GM19452 (cell line): ENCODE results near the gene FUT4.
"Not testable (repeated sequence)": the region's sequence is repeated elsewhere in the genome, so short reads cannot be mapped to it uniquely, and the experiment has no call there.

Experiments used
- ATAC-seq: cut with Tn5 transposase; IDR thresholded peaks from one replicate; pipeline ENCODE4 v1.9.1; 2021; ENCODE audit not compliant: unreplicated experiment

FUT4 gene

GRCh38 chr11:94533206-94533605 lies 10.5 kb upstream of the FUT4 start:
- ATAC-seq = no peak

- no peak for ATAC-seq
Observed at GRCh38 chr11:94533696-94534630, 9.8 kb upstream of the FUT4 start.

DNA sequence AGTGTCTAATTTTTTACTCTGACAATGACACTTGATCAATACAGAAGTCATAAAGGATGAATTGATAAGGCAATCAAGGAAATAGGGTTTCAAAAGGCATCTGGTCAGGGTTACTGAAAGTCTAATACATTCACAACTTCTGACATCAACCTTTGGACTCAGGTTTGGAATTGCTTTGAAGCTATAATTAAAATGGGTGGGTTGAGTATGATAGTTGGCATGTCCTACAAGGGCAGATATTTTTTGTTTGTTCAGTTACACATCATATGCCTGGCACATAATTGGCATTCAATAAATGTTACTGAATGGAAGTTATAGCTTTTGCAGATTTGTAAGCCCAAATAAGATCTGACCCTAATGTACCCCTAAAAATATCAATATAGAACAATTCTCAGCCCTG lies 7.3 kb upstream of the FUT4 start:
- ATAC-seq = no peak

- ATAC-seq = no peak
Observed at GRCh38 chr11:94537031-94537600, 6.6 kb upstream of the FUT4 start.

- ATAC-seq = no peak
Observed at GRCh38 chr11:94539420-94539819, 4.3 kb upstream of the FUT4 start.

- no peak for ATAC-seq
Observed at GRCh38 chr11:94544646-94545263, 1.0 kb downstream of the FUT4 start.

DNA sequence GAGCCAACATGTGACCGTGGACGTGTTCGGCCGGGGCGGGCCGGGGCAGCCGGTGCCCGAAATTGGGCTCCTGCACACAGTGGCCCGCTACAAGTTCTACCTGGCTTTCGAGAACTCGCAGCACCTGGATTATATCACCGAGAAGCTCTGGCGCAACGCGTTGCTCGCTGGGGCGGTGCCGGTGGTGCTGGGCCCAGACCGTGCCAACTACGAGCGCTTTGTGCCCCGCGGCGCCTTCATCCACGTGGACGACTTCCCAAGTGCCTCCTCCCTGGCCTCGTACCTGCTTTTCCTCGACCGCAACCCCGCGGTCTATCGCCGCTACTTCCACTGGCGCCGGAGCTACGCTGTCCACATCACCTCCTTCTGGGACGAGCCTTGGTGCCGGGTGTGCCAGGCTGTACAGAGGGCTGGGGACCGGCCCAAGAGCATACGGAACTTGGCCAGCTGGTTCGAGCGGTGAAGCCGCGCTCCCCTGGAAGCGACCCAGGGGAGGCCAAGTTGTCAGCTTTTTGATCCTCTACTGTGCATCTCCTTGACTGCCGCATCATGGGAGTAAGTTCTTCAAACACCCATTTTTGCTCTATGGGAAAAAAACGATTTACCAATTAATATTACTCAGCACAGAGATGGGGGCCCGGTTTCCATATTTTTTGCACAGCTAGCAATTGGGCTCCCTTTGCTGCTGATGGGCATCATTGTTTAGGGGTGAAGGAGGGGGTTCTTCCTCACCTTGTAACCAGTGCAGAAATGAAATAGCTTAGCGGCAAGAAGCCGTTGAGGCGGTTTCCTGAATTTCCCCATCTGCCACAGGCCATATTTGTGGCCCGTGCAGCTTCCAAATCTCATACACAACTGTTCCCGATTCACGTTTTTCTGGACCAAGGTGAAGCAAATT lies 1.8 kb downstream of the FUT4 start:
- ATAC-seq = no peak

DNA sequence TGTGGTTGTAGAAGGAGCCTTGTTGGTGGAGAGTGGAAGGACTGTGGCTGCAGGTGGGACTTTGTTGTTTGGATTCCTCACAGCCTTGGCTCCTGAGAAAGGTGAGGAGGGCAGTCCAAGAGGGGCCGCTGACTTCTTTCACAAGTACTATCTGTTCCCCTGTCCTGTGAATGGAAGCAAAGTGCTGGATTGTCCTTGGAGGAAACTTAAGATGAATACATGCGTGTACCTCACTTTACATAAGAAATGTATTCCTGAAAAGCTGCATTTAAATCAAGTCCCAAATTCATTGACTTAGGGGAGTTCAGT lies 2.4 kb downstream of the FUT4 start:
- ATAC-seq = no peak

DNA sequence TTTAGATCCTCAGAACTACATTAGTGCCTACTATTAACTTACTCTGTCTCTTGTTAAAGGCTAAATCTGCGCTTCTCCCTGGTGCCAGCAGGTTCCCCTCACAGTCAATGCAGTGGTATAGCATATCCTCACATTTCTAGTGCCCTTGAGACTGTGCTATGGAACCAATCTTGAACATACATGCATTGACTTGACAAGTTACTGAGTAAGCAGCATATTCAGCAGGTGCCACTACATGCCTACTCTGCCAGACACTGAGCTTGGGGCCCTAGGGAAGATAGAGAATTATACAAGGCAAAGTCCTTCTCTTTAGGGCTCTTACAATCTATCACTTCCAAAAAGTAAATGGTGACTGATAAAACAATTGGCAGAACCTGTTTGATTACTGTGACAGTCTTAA lies 3.2 kb downstream of the FUT4 start:
- no peak for ATAC-seq

- ATAC-seq = no peak
Observed at GRCh38 chr11:94549146-94549545, 5.4 kb downstream of the FUT4 start.

- no peak for ATAC-seq
Observed at GRCh38 chr11:94550513-94550912, 6.8 kb downstream of the FUT4 start.

GRCh38 chr11:94553938-94554337 lies 10.2 kb downstream of the FUT4 start:
- ATAC-seq = no peak

DNA sequence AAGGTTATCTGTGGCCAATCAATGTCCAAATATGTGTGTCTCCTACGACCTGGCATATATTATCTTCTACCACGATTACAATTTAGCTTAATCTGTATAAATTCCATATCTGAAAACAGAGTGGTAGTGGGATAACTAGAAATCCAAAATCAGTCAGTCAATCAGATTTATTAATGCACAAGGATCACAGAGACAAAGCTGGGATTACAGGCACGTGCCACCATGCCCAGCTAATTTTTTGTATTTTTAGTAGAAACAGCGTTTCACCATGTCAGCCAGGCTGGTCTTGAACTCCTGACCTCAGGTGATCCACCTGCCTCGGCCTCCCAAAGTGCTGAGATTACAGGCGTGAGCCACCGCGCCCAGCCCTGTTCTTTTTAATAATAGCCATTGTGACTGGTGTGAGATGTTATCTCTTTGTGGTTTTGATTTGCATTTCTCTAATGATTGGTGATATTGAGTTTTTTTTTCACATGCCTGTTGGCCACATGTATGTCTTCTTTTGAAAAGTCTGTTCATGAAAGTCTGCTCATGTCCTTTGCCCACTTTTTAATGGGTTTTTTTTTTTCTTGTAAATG lies 12.1 kb downstream of the FUT4 start:
- not testable (repeated sequence) for ATAC-seq

DNA sequence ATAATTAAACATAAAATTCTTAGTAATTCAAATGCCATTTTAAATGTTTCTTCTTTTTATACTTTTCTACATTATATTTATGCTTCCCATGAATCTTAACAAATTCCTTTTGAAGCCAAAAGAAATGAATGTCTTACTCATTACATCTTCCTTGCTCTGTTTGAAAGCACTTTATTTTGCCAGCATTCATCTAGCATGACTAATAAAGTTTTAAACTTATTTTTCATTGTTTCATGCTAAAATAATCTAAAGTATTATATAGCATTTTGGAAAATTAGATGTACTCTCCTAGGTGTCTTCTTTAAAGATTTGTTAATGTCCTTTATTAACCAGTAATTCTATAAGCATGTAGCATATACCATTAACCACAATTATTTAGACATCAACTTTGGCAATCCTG lies 13.7 kb downstream of the FUT4 start:
- no peak for ATAC-seq

DNA sequence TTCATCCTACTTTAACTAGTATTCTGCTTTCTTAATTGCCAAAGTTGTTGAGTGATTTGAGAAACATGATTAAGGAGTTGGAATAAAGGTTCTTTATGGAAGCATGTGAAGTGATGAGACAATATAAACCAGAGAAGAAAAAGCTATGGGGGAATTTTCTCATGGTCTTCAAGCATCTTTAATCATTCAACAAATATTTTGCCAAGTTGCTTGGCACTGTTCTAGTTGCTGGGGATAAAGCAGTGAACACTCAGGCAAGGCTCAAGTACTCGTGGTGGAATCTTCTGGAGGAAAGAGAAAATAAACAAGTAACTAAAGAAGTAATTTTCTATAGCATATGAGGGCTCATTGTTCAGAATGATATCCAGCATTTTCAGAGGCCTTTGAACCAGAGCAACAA lies 14.3 kb downstream of the FUT4 start:
- no peak for ATAC-seq

- ATAC-seq = no peak
Observed at GRCh38 chr11:94558468-94558867, 14.7 kb downstream of the FUT4 start.

- ATAC-seq = no peak
Observed at GRCh38 chr11:94558932-94559331, 15.2 kb downstream of the FUT4 start.

- no peak for ATAC-seq
Observed at GRCh38 chr11:94559361-94559760, 15.6 kb downstream of the FUT4 start.

DNA sequence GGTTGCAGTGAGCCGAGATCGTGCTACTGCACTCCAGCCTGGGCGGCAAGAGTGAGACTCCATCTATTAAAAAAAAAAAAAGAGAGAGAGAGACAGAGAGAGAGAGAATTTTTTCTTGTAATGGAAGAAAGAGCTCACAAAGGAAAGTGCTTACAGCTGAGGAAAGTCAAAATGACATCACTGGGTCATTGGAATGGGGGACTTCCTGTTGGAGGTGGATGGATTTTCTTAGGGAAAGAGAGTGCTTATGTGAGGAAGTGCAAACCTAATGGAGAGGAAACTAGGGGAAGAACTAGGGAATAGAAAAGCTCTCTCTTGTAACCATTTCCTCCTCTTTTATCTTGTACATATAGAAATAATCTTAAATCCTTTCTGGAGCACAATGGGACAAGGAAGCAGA lies 17.1 kb downstream of the FUT4 start:
- no peak for ATAC-seq

GRCh38 chr11:94563176-94563847 lies 19.6 kb downstream of the FUT4 start:
- no peak for ATAC-seq
